Body of pancreas (tissue), 4 donors: ENCODE results near the gene SMCO2.

Experiments
- CTCF ChIP-seq, 7 experiments: fragments of 450-650 bp in 4 of 7; fragments of 200-600 bp in 3 of 7; sonication (generic) in 3 of 7; IDR thresholded peaks; one replicate each; pipeline ENCODE4 v1.5.1; 2016 to 2019; ENCODE audit warnings: antibody characterized with exemption in 7 of 7
- POLR2A ChIP-seq, 3 donors: fragments of 450-650 bp; IDR thresholded peaks; one replicate each; pipeline ENCODE4 v1.6.1; 2016; ENCODE audit warnings: antibody characterized with exemption in 3 of 3, mild to moderate bottlenecking in 2 of 3

- no peak for TF ChIP-seq POLR2A (IDR thresholded peaks at IDR 0.05)
- no peak for TF ChIP-seq CTCF (IDR thresholded peaks at IDR 0.05)
Measured at GRCh38 chr12:27449893-27450534, 3.5 kb downstream of the SMCO2 start.
